H1 (cell line): ENCODE results near the gene LMAN2. TPM values are rescaled to one million over a fixed set of nuclear protein-coding genes. Genes with fewer than 3 reads are reported as not detected.

ENCODE experiments used
- BACH1 ChIP-seq: IDR thresholded peaks from 2 replicates; pipeline ENCODE4 v1.6.1; 2012; ENCODE audit warnings: low read length, improper control_type of control experiment
- CBX5 ChIP-seq: fragments of 300-800, 300-1000 bp; sonication (generic); IDR thresholded peaks from 2 replicates; pipeline ENCODE4 v1.7.1; 2016; ENCODE audit warnings: antibody characterized with exemption, low read length, low read depth
- EGR1 ChIP-seq: IDR thresholded peaks from 2 replicates; pipeline ENCODE4 v1.6.1; 2011; ENCODE audit warnings: low read depth, low read length, borderline replicate concordance
- HDAC2 ChIP-seq, 2 experiments: fragments of 300-600 bp in 1 of 2; sonication (generic) in 1 of 2; IDR thresholded peaks; 2 replicates each; pipeline ENCODE4 v1.6.1; 2011 to 2012; ENCODE audit warnings: low read depth in 2 of 2, low read length in 2 of 2, mild to moderate bottlenecking in 2 of 2, moderate library complexity in 2 of 2, borderline replicate concordance in 1 of 2, inconsistent platforms in 1 of 2
- HDAC6 ChIP-seq: IDR thresholded peaks from one replicate; pipeline ENCODE4 v1.7.1; 2012; ENCODE audit warnings: low read depth, mild to moderate bottlenecking, inconsistent platforms, low read length, moderate library complexity
- PHF8 ChIP-seq: fragments of 200-600 bp; sonication (generic); conservative IDR thresholded peaks from 2 replicates; pipeline ENCODE4 v1.7.1; 2012; ENCODE audit warnings: low read depth, mild to moderate bottlenecking, inconsistent platforms, low read length, moderate library complexity
- RBBP5 ChIP-seq: IDR thresholded peaks from 2 replicates; pipeline ENCODE4 v1.7.1; 2012; ENCODE audit warnings: low read depth, mild to moderate bottlenecking, inconsistent platforms, low read length, moderate library complexity, borderline replicate concordance
- SIX5 ChIP-seq: IDR thresholded peaks from 2 replicates; pipeline ENCODE4 v1.6.1; 2011; ENCODE audit warnings: mild to moderate bottlenecking, low read depth, low read length
- SRF ChIP-seq: IDR thresholded peaks from 2 replicates; pipeline ENCODE4 v1.6.1; 2011; ENCODE audit warnings: mild to moderate bottlenecking, low read depth, low read length, moderate library complexity
- polyA plus RNA-seq, 7 experiments: library from polyadenylated mRNA; depleted of rRNA in 3 of 7; stranded (reverse) in 5 of 7; unstranded in 2 of 7; fragments of >200 nt in 5 of 7; fragments of 200-250 nt in 2 of 7; gene quantifications; 1 replicate in 5 of 7; 2 replicates in 1 of 7; 4 replicates in 1 of 7; pipeline versions ENCODE4 v1.2.1 to v1.2.3, GENCODE V29; 2011 to 2013; ENCODE audit warnings: missing spikeins in 2 of 7, mixed read lengths in 2 of 7
- total RNA-seq: library from RNA; stranded (reverse); fragmentation: NEBNext Ultra II Directional; extraction: Animal tissue kit (Norgen Biotek cat#: 25700); gene quantifications from 2 replicates; pipeline ENCODE4 v1.2.1, GENCODE V29; 2021
- TF ChIP-seq, protein P1 (sequence below): fragments of 300-600 bp; sonication (generic); IDR thresholded peaks from 2 replicates; pipeline ENCODE4 v1.7.1; 2012; ENCODE audit warnings: low read length, moderate library complexity, mild to moderate bottlenecking, inconsistent platforms; ENCODE audit not compliant: insufficient replicate concordance

The LMAN2 gene
- total and polyA plus RNA-seq, 2 of the 8 experiments (the other 6 are each of a cell fraction or from before 2014, with no cell fraction given): 116 to 225 TPM

DNA sequence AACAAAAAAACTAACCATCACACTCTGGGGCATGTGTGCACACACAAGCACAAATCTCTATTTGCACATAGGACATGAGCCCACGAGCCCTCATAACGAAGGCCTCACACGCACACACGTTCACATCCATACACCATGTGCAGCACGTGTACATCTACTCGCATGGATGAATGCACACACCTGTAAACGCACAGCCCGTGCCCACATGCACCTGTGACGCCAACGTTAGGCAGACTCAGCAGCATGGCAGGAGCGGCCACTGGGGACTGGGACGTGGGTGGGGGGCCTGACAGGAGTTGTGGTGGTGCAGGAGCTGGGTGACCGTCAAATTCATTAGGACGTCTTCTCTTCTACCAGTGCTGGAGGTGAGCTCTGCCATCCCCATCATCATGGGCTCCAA, 35.9 kb upstream of the LMAN2 start (continued):
- TF ChIP-seq, protein P1, sequence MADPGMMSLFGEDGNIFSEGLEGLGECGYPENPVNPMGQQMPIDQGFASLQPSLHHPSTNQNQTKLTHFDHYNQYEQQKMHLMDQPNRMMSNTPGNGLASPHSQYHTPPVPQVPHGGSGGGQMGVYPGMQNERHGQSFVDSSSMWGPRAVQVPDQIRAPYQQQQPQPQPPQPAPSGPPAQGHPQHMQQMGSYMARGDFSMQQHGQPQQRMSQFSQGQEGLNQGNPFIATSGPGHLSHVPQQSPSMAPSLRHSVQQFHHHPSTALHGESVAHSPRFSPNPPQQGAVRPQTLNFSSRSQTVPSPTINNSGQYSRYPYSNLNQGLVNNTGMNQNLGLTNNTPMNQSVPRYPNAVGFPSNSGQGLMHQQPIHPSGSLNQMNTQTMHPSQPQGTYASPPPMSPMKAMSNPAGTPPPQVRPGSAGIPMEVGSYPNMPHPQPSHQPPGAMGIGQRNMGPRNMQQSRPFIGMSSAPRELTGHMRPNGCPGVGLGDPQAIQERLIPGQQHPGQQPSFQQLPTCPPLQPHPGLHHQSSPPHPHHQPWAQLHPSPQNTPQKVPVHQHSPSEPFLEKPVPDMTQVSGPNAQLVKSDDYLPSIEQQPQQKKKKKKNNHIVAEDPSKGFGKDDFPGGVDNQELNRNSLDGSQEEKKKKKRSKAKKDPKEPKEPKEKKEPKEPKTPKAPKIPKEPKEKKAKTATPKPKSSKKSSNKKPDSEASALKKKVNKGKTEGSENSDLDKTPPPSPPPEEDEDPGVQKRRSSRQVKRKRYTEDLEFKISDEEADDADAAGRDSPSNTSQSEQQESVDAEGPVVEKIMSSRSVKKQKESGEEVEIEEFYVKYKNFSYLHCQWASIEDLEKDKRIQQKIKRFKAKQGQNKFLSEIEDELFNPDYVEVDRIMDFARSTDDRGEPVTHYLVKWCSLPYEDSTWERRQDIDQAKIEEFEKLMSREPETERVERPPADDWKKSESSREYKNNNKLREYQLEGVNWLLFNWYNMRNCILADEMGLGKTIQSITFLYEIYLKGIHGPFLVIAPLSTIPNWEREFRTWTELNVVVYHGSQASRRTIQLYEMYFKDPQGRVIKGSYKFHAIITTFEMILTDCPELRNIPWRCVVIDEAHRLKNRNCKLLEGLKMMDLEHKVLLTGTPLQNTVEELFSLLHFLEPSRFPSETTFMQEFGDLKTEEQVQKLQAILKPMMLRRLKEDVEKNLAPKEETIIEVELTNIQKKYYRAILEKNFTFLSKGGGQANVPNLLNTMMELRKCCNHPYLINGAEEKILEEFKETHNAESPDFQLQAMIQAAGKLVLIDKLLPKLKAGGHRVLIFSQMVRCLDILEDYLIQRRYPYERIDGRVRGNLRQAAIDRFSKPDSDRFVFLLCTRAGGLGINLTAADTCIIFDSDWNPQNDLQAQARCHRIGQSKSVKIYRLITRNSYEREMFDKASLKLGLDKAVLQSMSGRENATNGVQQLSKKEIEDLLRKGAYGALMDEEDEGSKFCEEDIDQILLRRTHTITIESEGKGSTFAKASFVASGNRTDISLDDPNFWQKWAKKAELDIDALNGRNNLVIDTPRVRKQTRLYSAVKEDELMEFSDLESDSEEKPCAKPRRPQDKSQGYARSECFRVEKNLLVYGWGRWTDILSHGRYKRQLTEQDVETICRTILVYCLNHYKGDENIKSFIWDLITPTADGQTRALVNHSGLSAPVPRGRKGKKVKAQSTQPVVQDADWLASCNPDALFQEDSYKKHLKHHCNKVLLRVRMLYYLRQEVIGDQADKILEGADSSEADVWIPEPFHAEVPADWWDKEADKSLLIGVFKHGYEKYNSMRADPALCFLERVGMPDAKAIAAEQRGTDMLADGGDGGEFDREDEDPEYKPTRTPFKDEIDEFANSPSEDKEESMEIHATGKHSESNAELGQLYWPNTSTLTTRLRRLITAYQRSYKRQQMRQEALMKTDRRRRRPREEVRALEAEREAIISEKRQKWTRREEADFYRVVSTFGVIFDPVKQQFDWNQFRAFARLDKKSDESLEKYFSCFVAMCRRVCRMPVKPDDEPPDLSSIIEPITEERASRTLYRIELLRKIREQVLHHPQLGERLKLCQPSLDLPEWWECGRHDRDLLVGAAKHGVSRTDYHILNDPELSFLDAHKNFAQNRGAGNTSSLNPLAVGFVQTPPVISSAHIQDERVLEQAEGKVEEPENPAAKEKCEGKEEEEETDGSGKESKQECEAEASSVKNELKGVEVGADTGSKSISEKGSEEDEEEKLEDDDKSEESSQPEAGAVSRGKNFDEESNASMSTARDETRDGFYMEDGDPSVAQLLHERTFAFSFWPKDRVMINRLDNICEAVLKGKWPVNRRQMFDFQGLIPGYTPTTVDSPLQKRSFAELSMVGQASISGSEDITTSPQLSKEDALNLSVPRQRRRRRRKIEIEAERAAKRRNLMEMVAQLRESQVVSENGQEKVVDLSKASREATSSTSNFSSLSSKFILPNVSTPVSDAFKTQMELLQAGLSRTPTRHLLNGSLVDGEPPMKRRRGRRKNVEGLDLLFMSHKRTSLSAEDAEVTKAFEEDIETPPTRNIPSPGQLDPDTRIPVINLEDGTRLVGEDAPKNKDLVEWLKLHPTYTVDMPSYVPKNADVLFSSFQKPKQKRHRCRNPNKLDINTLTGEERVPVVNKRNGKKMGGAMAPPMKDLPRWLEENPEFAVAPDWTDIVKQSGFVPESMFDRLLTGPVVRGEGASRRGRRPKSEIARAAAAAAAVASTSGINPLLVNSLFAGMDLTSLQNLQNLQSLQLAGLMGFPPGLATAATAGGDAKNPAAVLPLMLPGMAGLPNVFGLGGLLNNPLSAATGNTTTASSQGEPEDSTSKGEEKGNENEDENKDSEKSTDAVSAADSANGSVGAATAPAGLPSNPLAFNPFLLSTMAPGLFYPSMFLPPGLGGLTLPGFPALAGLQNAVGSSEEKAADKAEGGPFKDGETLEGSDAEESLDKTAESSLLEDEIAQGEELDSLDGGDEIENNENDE: no peak
- TF ChIP-seq PHF8 (no peak), BACH1 (no peak), RBBP5 (no peak), HDAC2 (IDR thresholded peaks at IDR 0.05; ENCODE audit: borderline replicate concordance in 1 of 2, low read depth in 2 of 2, low read length in 2 of 2) (no peak), EGR1 (no peak), SRF (no peak), HDAC6 (no peak), CBX5 (no peak), SIX5 (no peak)
